MCF 10A (cell line): ENCODE data around the gene ENTPD7. TPM values are rescaled to one million over a fixed set of nuclear protein-coding genes. Genes with fewer than 3 reads are reported as not detected.
A peak's percentile ranks its signal among the peaks of the same experiment; 100 is the strongest.

Experiments
- BruUV-seq: library from RNA; stranded (reverse); fragments of 400-500 nt; replicated peaks from 2 replicates; lab custom pipeline; 2021; lab: Mats Ljungman, UMichigan
- CTCF ChIA-PET: fragments of 300-600 bp; sonication (Branson Sonifier 250); formaldehyde crosslinking; extraction: SDS; loops from one replicate; lab custom pipeline; 2021; ENCODE audit warnings: antibody characterized with exemption, inconsistent platforms; lab: Yijun Ruan, JAX
- POLR2A ChIA-PET: fragments of 300-600, 350-650 bp; sonication (Branson Sonifier 250); formaldehyde crosslinking; extraction: SDS; loops from one replicate; lab custom pipeline; 2020; ENCODE audit warnings: antibody characterized with exemption, inconsistent platforms; lab: Yijun Ruan, JAX
- DNase-seq: peaks from one replicate; pipeline ENCODE4 v3.0.0-alpha.2; 2018; ENCODE audit not compliant: unreplicated experiment
- H3K27ac Mint-ChIP-seq: one replicate; pipeline ENCODE4 v1.8.0; 2022; ENCODE audit warnings: mild to moderate bottlenecking, low read depth, mixed read lengths; ENCODE audit not compliant: unreplicated experiment
- H3K27me3 Mint-ChIP-seq: one replicate; pipeline ENCODE4 v1.8.0; 2022; ENCODE audit warnings: mixed read lengths; ENCODE audit not compliant: insufficient read depth, unreplicated experiment
- H3K36me3 Mint-ChIP-seq: one replicate; pipeline ENCODE4 v1.8.0; 2022; ENCODE audit warnings: mild to moderate bottlenecking, moderate library complexity, mixed read lengths; ENCODE audit not compliant: insufficient read depth, unreplicated experiment
- H3K4me1 Mint-ChIP-seq: one replicate; pipeline ENCODE4 v1.8.0; 2022; ENCODE audit warnings: mixed read lengths; ENCODE audit not compliant: insufficient read depth, unreplicated experiment
- H3K4me3 Mint-ChIP-seq: one replicate; pipeline ENCODE4 v1.8.0; 2022; ENCODE audit warnings: mild to moderate bottlenecking, moderate library complexity, mixed read lengths; ENCODE audit not compliant: unreplicated experiment
- H3K9me3 Mint-ChIP-seq: one replicate; pipeline ENCODE4 v1.8.0; 2022; ENCODE audit warnings: mixed read lengths; ENCODE audit not compliant: unreplicated experiment
- intact Hi-C: fragments of 100-400 bp; cut with micrococcal nuclease; formaldehyde crosslinking; loops from 2 replicates; pipeline ENCODE4 v1.14.1; 2022
- total RNA-seq: library from RNA; stranded (reverse); gene quantifications from 2 replicates; pipeline ENCODE4 v1.2.3, GENCODE V29; 2022
- TF ChIP-seq, protein P1 (sequence below): fragments of 200-600 bp; IDR thresholded peaks from one replicate; pipeline ENCODE4 v1.8.0; 2022; ENCODE audit warnings: antibody characterized with exemption, mild to moderate bottlenecking; ENCODE audit not compliant: unreplicated experiment

The ENTPD7 gene
- total RNA-seq, 1 experiment from 2014 or later: 18.3 TPM

DNA sequence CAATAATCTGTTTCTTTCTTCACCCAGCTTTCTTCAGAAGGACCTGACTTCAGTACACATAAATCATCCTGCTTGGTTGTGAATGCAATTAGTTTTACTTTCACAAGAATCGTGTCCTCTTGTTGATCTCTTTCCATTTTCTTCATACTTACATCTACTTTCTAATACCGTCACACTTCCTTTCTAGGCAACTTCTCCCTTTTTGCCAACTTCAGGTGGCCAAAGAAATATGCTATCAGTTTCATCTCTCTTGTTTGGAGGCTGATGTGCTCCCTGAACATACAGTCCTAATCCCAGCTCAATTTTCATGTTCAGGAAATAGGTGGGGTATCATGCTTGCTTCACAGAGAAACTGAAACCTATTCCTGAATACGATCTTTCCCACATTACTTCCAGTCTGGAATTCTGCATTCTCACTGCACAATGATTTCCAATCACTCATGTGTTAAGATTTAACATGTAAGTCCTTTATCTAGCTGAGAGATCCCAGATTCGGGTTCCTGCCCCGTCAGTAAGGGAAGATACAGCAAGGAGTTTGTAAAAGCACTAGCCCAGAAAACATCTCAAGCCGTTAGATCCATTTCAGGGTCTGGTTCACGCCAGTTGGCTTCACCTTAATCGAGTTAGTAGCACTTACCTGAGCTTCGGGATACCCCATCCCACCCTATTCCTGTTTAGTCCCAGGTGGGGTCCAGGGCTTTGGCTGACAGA is 40.1 kb upstream of the ENTPD7 start:
- TF ChIP-seq, protein P1, sequence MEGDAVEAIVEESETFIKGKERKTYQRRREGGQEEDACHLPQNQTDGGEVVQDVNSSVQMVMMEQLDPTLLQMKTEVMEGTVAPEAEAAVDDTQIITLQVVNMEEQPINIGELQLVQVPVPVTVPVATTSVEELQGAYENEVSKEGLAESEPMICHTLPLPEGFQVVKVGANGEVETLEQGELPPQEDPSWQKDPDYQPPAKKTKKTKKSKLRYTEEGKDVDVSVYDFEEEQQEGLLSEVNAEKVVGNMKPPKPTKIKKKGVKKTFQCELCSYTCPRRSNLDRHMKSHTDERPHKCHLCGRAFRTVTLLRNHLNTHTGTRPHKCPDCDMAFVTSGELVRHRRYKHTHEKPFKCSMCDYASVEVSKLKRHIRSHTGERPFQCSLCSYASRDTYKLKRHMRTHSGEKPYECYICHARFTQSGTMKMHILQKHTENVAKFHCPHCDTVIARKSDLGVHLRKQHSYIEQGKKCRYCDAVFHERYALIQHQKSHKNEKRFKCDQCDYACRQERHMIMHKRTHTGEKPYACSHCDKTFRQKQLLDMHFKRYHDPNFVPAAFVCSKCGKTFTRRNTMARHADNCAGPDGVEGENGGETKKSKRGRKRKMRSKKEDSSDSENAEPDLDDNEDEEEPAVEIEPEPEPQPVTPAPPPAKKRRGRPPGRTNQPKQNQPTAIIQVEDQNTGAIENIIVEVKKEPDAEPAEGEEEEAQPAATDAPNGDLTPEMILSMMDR: no peak
- TSS peak; percentile 24 for BruUV-seq
- POLR2A ChIA-PET: interaction anchor here (0.6 to 15.3 kb wide), 20 partner anchors 8 to 1932 kb away, joined by 3 to 335 read pairs (median 8); partner anchors contain the start of genes AVPI1, COX15, CUTC and ENTPD7
- Mint-ChIP-seq H3K27ac (peak overlapping the region; percentile 72), H3K9me3 (no peaks in the 10 kb centered on the region), H3K27me3 (no peaks in the 10 kb centered on the region), H3K36me3 (peaks cover 18% of the 10 kb centered on the region), H3K4me3 (peak overlapping the region; percentile 78), H3K4me1 (peaks cover 38% of the 10 kb centered on the region)
- intact Hi-C loops: no loop called here
- CTCF ChIA-PET: interaction anchor here (0.6 to 14.7 kb wide), 10 partner anchors 9 to 1104 kb away, joined by 3 to 338 read pairs (median 4); partner anchors contain the start of gene GOT1
- DNase-seq: peak; percentile 23

DNA sequence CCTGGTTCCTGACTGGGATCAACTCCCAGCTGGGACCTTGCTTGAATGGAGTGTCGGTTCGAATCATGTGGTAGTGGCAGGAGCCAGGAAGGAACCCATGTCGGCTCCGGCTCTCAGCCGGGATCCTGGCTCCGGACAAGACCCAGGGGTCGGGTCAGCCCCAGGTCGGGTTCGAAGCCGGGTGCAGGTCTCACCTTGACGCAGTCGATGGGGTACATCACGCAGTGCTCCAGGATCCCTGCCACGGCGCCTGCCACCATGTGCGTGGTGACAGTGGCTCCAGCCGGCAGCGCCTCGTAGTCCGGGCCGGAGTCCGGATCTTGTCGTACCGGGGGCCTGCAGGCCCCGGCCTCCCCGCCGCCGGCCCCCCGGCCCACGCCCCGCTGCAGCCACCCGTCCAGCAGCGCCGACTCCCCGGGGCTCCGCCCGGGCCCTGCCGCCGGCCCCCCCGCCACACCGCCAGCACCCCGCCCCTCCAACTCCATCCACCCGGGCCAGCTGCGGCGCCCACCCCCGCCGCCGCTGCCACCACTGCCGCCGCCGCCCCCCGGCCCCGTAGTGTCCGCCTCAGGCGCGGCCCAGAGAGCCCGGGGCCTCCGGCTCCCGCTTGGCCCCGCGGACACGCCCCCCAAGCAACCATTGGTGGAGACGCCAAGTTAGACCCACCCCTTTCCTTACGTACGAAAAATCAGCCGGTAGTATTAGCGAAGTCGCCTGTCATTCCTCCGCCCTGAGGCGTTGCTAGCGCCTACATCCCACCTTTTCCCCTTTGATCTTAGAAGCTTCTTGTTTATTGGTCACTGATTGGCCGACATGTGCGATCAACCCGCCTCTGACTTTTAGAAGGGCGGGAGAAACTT is 39.2 kb upstream of the ENTPD7 start, which contains the start of gene SLC25A28:
SLC25A28 (minus strand) TSS at position 589 of the 860 bp plus-strand sequence; CDS start at position 485, 104 bp downstream.
- Mint-ChIP-seq H3K36me3 (peaks cover 13% of the 10 kb centered on the region), H3K4me3 (peak within 1 kb of the TSS; percentile 78), H3K9me3 (no peaks in the 10 kb centered on the region), H3K27ac (peak within 1 kb of the TSS; percentile 98), H3K4me1 (peaks cover 38% of the 10 kb centered on the region), H3K27me3 (no peaks in the 10 kb centered on the region)
- no TSS peak for BruUV-seq
- peak; percentile 100 for DNase-seq
- POLR2A ChIA-PET: interaction anchor here (0.6 to 15.3 kb wide), 30 partner anchors 9 to 1933 kb away, joined by 3 to 335 read pairs (median 6); partner anchors contain the start of genes AVPI1, COX15, CUTC and ENTPD7
- TF ChIP-seq, protein P1: no peak
- intact Hi-C loops: loop anchor here (2.0 kb wide), 2 partner anchors 39 to 61 kb away; partner anchors contain the start of gene ENTPD7
- CTCF ChIA-PET: interaction anchor here (0.6 to 14.7 kb wide), 7 partner anchors 9 to 230 kb away, joined by 3 to 338 read pairs (median 4); partner anchors contain the start of gene GOT1

DNA sequence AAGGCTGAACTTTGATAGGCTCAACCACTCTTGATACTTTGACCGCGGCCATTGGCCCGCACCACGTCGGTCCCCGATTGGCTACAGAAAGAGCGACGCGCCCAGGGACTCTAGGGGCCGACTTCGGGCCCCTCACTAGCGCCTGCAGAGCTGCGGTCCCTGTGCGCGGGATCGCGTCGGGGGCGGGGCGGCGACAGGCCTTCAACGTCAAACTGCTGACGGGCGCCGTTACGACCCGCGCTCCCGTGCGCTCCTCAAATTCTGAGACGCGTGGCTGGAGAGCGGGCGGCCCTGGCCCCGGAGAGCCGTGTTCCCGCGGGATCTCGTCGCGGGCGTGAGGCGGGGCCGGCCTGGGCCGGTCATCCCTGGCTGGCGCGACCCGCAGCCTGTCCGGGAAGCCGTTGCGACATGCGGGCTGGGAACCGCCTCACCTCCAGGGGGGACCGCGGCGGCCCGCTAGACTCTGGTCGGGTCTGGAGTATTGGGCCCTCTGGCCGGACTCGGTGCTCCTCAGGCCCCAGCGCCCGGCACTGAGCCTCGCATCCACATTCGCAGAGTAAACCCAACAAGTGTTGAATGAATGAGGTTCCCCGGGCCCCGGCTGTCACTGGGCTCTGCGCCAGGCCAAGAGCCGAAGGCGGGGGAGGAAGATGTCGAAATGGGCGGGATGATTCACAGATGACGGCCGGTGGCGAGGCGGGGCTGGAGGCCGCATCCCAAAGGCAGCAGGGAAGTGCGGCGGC is 38.4 kb upstream of the ENTPD7 start:
- TF ChIP-seq, protein P1: no peak
- CTCF ChIA-PET: interaction anchor here (2.3 to 14.7 kb wide), 2 partner anchors 185 kb away, joined by 12 to 338 read pairs; partner anchors contain the start of gene GOT1
- Mint-ChIP-seq H3K9me3 (no peaks in the 10 kb centered on the region), H3K27me3 (no peaks in the 10 kb centered on the region), H3K4me3 (peak overlapping the region; percentile 78), H3K27ac (peak overlapping the region; percentile 98), H3K4me1 (peaks cover 32% of the 10 kb centered on the region), H3K36me3 (peaks cover 7% of the 10 kb centered on the region)
- POLR2A ChIA-PET: interaction anchor here (0.6 to 15.3 kb wide), 33 partner anchors 9 to 1934 kb away, joined by 3 to 335 read pairs (median 5); partner anchors contain the start of genes AVPI1, COX15, CUTC and ENTPD7
- intact Hi-C loops: loop anchor here (2.0 kb wide), 2 partner anchors 38 to 60 kb away; partner anchors contain the start of gene ENTPD7
- peak; percentile 95 for DNase-seq
- TSS peak; percentile 11 for BruUV-seq
